ENCODE results near the gene MAPK8. TPM values are rescaled to one million over a fixed set of nuclear protein-coding genes. Genes with fewer than 3 reads are reported as not detected.
A peak's percentile ranks its signal among the peaks of the same experiment; 100 is the strongest.
"Not testable (repeated sequence)": the region's sequence is repeated elsewhere in the genome, so short reads cannot be mapped to it uniquely, and the experiment has no call there.

MAPK8 gene
- polyA plus RNA-seq, 3 donors: 18.4 to 21.1 (median 18.5) TPM

DNA sequence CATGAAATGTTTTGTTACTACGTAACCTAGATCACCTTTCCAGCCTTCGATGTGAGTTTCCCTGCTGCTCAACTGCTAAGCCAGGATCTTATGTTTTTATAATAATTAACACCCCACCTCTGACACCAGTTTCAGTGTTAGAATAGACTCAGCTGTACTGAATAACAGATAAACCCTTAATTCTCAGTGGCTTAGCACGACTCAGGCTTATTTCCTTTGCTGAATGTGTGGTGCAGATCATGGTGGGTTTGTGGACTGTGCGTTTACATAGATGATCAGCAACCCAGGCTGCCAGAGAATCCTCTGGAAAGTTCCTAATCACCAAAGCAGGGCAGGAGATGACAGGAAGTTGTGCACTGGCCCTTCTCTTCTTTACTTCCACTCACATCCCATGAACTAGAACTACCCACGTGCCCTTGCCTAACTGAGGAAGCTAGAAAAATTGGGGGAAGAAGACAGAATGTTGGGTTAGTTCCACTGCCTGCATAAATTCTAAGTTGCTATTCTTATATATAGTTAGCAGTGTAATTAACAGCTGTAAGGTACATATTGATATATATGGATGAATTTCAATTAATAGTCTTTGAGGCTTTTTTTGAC, 111.8 kb downstream of the MAPK8 start:
- no peak for DNase-seq
- Histone ChIP-seq H4K20me1 (ENCODE audit: insufficient read depth, low read length) (no peaks in the 10 kb centered on the region), H3K36me3 (replicated peaks in 1 of 2; ENCODE audit: control insufficient read depth in 1 of 2, insufficient read depth in 2 of 2, low read length in 2 of 2) (peaks cover 2 to 18% of the 10 kb centered on the region in 2 donors), H3K9me3 (replicated peaks in 1 of 2; ENCODE audit: control insufficient read depth in 1 of 2, insufficient read depth in 1 of 2, low read length in 2 of 2) (no peaks in the 10 kb centered on the region), H3K27me3 (ENCODE audit: control insufficient read depth in 2 of 2, insufficient read depth in 2 of 2, low read length in 2 of 2) (no peaks in the 10 kb centered on the region), H3K4me3 (replicated peaks in 1 of 3; ENCODE audit: low read depth in 2 of 3, low read length in 3 of 3) (no peak overlapping the region), H3K4me1 (ENCODE audit: control insufficient read depth in 1 of 2, insufficient read depth in 2 of 2, low read length in 2 of 2) (no peaks in the 10 kb centered on the region), H3K4me2 (replicated peaks; ENCODE audit: extremely low read depth, low read length, poor library complexity, severe bottlenecking) (no peak overlapping the region), H3K27ac (ENCODE audit: low read depth in 1 of 2, low read length in 2 of 2) (no peak overlapping the region), H2AFZ (ENCODE audit: insufficient read depth, low read depth, low read length, poor library complexity, severe bottlenecking) (no peak overlapping the region), H3K79me2 (ENCODE audit: insufficient read depth, low read length) (no peaks in the 10 kb centered on the region), H3K9ac (ENCODE audit: insufficient read depth, low read length, poor library complexity, severe bottlenecking) (no peak overlapping the region)
- Mint-ChIP-seq H3K9me3 (no peaks in the 10 kb centered on the region), H3K27ac (peak overlapping the region in 1 of 7 donors; percentile 60), H3K27me3 (ENCODE audit: low read depth in 3 of 3) (peaks cover 0 to 2% (median 0%) of the 10 kb centered on the region in 3 donors), H3K36me3 (peaks cover 13 to 19% of the 10 kb centered on the region in 2 donors), H3K4me1 (peaks cover 4% of the 10 kb centered on the region), H3K4me3 (no peak overlapping the region)
- intact Hi-C loops (cut with micrococcal nuclease): no loop called here
- no CpG with 5 or more reads among the region's 5 CpGs for WGBS (ENCODE audit: insufficient coverage)
- TF ChIP-seq, protein P1, sequence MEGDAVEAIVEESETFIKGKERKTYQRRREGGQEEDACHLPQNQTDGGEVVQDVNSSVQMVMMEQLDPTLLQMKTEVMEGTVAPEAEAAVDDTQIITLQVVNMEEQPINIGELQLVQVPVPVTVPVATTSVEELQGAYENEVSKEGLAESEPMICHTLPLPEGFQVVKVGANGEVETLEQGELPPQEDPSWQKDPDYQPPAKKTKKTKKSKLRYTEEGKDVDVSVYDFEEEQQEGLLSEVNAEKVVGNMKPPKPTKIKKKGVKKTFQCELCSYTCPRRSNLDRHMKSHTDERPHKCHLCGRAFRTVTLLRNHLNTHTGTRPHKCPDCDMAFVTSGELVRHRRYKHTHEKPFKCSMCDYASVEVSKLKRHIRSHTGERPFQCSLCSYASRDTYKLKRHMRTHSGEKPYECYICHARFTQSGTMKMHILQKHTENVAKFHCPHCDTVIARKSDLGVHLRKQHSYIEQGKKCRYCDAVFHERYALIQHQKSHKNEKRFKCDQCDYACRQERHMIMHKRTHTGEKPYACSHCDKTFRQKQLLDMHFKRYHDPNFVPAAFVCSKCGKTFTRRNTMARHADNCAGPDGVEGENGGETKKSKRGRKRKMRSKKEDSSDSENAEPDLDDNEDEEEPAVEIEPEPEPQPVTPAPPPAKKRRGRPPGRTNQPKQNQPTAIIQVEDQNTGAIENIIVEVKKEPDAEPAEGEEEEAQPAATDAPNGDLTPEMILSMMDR (IDR thresholded peaks at IDR 0.05): no peak

- H3K27ac Mint-ChIP-seq: no peak overlapping the region
- H3K27me3 ChIP-seq (ENCODE audit: control insufficient read depth in 2 of 2, insufficient read depth in 2 of 2, low read length in 2 of 2): no peaks in the 10 kb centered on the region
- H3K9me3 ChIP-seq (replicated peaks in 1 of 2; ENCODE audit: control insufficient read depth in 1 of 2, insufficient read depth in 1 of 2, low read length in 2 of 2): no peaks in the 10 kb centered on the region
- H3K4me3 ChIP-seq (replicated peaks in 1 of 3; ENCODE audit: low read depth in 2 of 3, low read length in 3 of 3): no peak overlapping the region
- no peaks in the 10 kb centered on the region for H3K27me3 Mint-ChIP-seq (ENCODE audit: low read depth in 3 of 3)
- no peaks in the 10 kb centered on the region for H3K79me2 ChIP-seq (ENCODE audit: insufficient read depth, low read length)
- H3K4me1 ChIP-seq (ENCODE audit: control insufficient read depth in 1 of 2, insufficient read depth in 2 of 2, low read length in 2 of 2): no peaks in the 10 kb centered on the region
- no peak for DNase-seq
- no peak overlapping the region for H3K27ac ChIP-seq (ENCODE audit: low read depth in 1 of 2, low read length in 2 of 2)
- no peak overlapping the region for H3K9ac ChIP-seq (ENCODE audit: insufficient read depth, low read length, poor library complexity, severe bottlenecking)
- no CpG with 5 or more reads among the region's 4 CpGs for WGBS (ENCODE audit: insufficient coverage)
- TF ChIP-seq, protein P1 (IDR thresholded peaks at IDR 0.05): no peak
- no peak overlapping the region for H2AFZ ChIP-seq (ENCODE audit: insufficient read depth, low read depth, low read length, poor library complexity, severe bottlenecking)
- no peak overlapping the region for H3K4me2 ChIP-seq (replicated peaks; ENCODE audit: extremely low read depth, low read length, poor library complexity, severe bottlenecking)
- peaks cover 2 to 16% of the 10 kb centered on the region in 2 donors for H3K36me3 ChIP-seq (replicated peaks in 1 of 2; ENCODE audit: control insufficient read depth in 1 of 2, insufficient read depth in 2 of 2, low read length in 2 of 2)
- H3K9me3 Mint-ChIP-seq: no peaks in the 10 kb centered on the region
- intact Hi-C loops (cut with micrococcal nuclease): no loop called here
- H4K20me1 ChIP-seq (ENCODE audit: insufficient read depth, low read length): no peaks in the 10 kb centered on the region
- H3K36me3 Mint-ChIP-seq: peaks cover 13 to 16% of the 10 kb centered on the region in 2 donors
- H3K4me1 Mint-ChIP-seq: peaks cover 4% of the 10 kb centered on the region
- no peak overlapping the region for H3K4me3 Mint-ChIP-seq
Measured at GRCh38 chr10:48419714-48420113, 113.2 kb downstream of the MAPK8 start.

- intact Hi-C loops (cut with micrococcal nuclease); H3K27me3 Mint-ChIP-seq (ENCODE audit: low read depth in 3 of 3); H3K4me1 ChIP-seq (ENCODE audit: control insufficient read depth in 1 of 2, insufficient read depth in 2 of 2, low read length in 2 of 2); H3K4me3 ChIP-seq (replicated peaks in 1 of 3; ENCODE audit: low read depth in 2 of 3, low read length in 3 of 3); H3K9me3 Mint-ChIP-seq; H3K4me2 ChIP-seq (replicated peaks; ENCODE audit: extremely low read depth, low read length, poor library complexity, severe bottlenecking); H3K27me3 ChIP-seq (ENCODE audit: control insufficient read depth in 2 of 2, insufficient read depth in 2 of 2, low read length in 2 of 2); H4K20me1 ChIP-seq (ENCODE audit: insufficient read depth, low read length); H3K27ac ChIP-seq (ENCODE audit: low read depth in 1 of 2, low read length in 2 of 2); H3K27ac Mint-ChIP-seq; H3K4me3 Mint-ChIP-seq; H3K4me1 Mint-ChIP-seq; H3K79me2 ChIP-seq (ENCODE audit: insufficient read depth, low read length); H3K9me3 ChIP-seq (replicated peaks in 1 of 2; ENCODE audit: control insufficient read depth in 1 of 2, insufficient read depth in 1 of 2, low read length in 2 of 2); H3K9ac ChIP-seq (ENCODE audit: insufficient read depth, low read length, poor library complexity, severe bottlenecking); DNase-seq; H2AFZ ChIP-seq (ENCODE audit: insufficient read depth, low read depth, low read length, poor library complexity, severe bottlenecking): not testable (repeated sequence)
- no CpG with 5 or more reads among the region's 2 CpGs for WGBS (ENCODE audit: insufficient coverage)
- peaks cover 15 to 18% of the 10 kb centered on the region in 2 donors for H3K36me3 Mint-ChIP-seq
- H3K36me3 ChIP-seq (replicated peaks in 1 of 2; ENCODE audit: control insufficient read depth in 1 of 2, insufficient read depth in 2 of 2, low read length in 2 of 2): peaks cover 9 to 21% of the 10 kb centered on the region in 2 donors
Measured at GRCh38 chr10:48421862-48422261, 115.4 kb downstream of the MAPK8 start.
